Spleen (tissue), 11 donors: ENCODE measurements around the gene ME2. TPM values are rescaled to one million over a fixed set of nuclear protein-coding genes. Genes with fewer than 3 reads are reported as not detected.
A peak's percentile ranks its signal among the peaks of the same experiment; 100 is the strongest.

Experiments
- DNase-seq: peaks from one replicate; pipeline ENCODE4 v3.0.0-alpha.2; 2020
- H3K27ac ChIP-seq, 8 donors: fragments of 200-600 bp; sonication (generic) in 7 of 8; 1 replicate in 4 of 8; 2 replicates in 4 of 8; pipeline versions ENCODE4 v1.5.0 to v1.8.0; 2016 to 2021; ENCODE audit warnings: inconsistent platforms in 4 of 8, mild to moderate bottlenecking in 4 of 8, moderate library complexity in 1 of 8
- H3K27me3 ChIP-seq, 7 donors: fragments of 200-600 bp; sonication (generic) in 6 of 7; replicated peaks in 1 of 7; 1 replicate in 4 of 7; 2 replicates in 3 of 7; pipeline versions ENCODE4 v1.5.0 to v1.8.0; 2016 to 2021; ENCODE audit warnings: inconsistent platforms in 3 of 7, mild to moderate bottlenecking in 1 of 7
- H3K36me3 ChIP-seq, 6 donors: fragments of 200-600 bp; sonication (generic) in 5 of 6; 1 replicate in 4 of 6; 2 replicates in 2 of 6; pipeline versions ENCODE4 v1.5.0 to v1.8.0; 2016 to 2021; ENCODE audit warnings: inconsistent platforms in 2 of 6
- H3K4me1 ChIP-seq, 6 donors: fragments of 200-600 bp; sonication (generic) in 5 of 6; 1 replicate in 3 of 6; 2 replicates in 3 of 6; pipeline versions ENCODE4 v1.5.0 to v1.8.0; 2016 to 2021; ENCODE audit warnings: inconsistent platforms in 3 of 6
- H3K4me3 ChIP-seq, 8 donors: fragments of 200-600 bp; sonication (generic) in 7 of 8; 1 replicate in 4 of 8; 2 replicates in 4 of 8; pipeline versions ENCODE4 v1.5.0 to v1.8.0; 2016 to 2021; ENCODE audit warnings: inconsistent platforms in 4 of 8, mild to moderate bottlenecking in 4 of 8, moderate library complexity in 2 of 8
- H3K9me3 ChIP-seq, 8 donors: fragments of 200-600 bp; sonication (generic) in 7 of 8; 1 replicate in 4 of 8; 2 replicates in 4 of 8; pipeline versions ENCODE4 v1.5.0 to v1.8.0; 2016 to 2021; ENCODE audit warnings: inconsistent platforms in 4 of 8
- POLR2A ChIP-seq, 3 donors: fragments of 450-650 bp; IDR thresholded peaks; one replicate each; pipeline ENCODE4 v1.5.1; 2017; ENCODE audit warnings: antibody characterized with exemption in 3 of 3, mild to moderate bottlenecking in 1 of 3
- POLR2AphosphoS5 ChIP-seq, 3 donors: sonication (generic); formaldehyde crosslinking; IDR thresholded peaks; one replicate each; pipeline ENCODE4 v1.5.1; 2017; ENCODE audit warnings: antibody characterized with exemption in 3 of 3
- WGBS, 5 donors: extraction: QIAGEN DNeasy Blood & Tissue Kit in 3 of 5; methylation state at CpG; one replicate each; pipeline versions ENCODE4 v1.1.5 to v1.1.7; 2013 to 2018; 5-methylcytosine and 5-hydroxymethylcytosine counted together
- intact Hi-C: fragments of 100-400 bp; cut with DNase I; formaldehyde crosslinking; loops from one replicate; pipeline ENCODE4 v1.15.0; 2023; ENCODE audit warnings: low total_unique reads
- polyA plus RNA-seq, 3 donors: library from polyadenylated mRNA; stranded (reverse); fragments of 200-250 nt; gene quantifications; one replicate each; pipeline ENCODE4 v1.2.1, GENCODE V29; 2013
- total RNA-seq, 7 donors: library from RNA; depleted of rRNA in 3 of 7; stranded (reverse); fragments of >200 nt in 3 of 7; fragmentation: NEBNext Ultra II Directional in 4 of 7; extraction: Animal tissue kit (Norgen Biotek cat#: 25700) in 4 of 7; gene quantifications; one replicate each; pipeline versions ENCODE4 v1.1.0 to v1.2.1, GENCODE V29; 2016 to 2021
- TF ChIP-seq, protein P1 (sequence below), 11 experiments: fragments of 200-600 bp in 7 of 11; fragments of 450-650 bp in 4 of 11; sonication (generic) in 4 of 11; IDR thresholded peaks in 8 of 11; conservative IDR thresholded peaks in 3 of 11; 1 replicate in 7 of 11; 2 replicates in 4 of 11; pipeline versions ENCODE4 v1.4.0 to v1.8.0; 2016 to 2021; ENCODE audit warnings: antibody characterized with exemption in 11 of 11, inconsistent platforms in 4 of 11, mild to moderate bottlenecking in 1 of 11
- donor health status: healthy with polysubstance abuse.
- donor health status: DM: no; HTN: no; CAD: no; lungs with moderate emphysema.
- donor health status: DM: no; HTN: no; CAD: no.
- donor health status: Bipolar disorder and iron deficiency.
- donor health status: healthy.
- donor health status: DM: no; HTN: no; CAD: no.
- donor health status: DM: yes; HTN: yes; CAD: no.

Gene ME2
- total and polyA plus RNA-seq, 10 donors, result 25.9 to 179 (median 95.6) TPM

DNA sequence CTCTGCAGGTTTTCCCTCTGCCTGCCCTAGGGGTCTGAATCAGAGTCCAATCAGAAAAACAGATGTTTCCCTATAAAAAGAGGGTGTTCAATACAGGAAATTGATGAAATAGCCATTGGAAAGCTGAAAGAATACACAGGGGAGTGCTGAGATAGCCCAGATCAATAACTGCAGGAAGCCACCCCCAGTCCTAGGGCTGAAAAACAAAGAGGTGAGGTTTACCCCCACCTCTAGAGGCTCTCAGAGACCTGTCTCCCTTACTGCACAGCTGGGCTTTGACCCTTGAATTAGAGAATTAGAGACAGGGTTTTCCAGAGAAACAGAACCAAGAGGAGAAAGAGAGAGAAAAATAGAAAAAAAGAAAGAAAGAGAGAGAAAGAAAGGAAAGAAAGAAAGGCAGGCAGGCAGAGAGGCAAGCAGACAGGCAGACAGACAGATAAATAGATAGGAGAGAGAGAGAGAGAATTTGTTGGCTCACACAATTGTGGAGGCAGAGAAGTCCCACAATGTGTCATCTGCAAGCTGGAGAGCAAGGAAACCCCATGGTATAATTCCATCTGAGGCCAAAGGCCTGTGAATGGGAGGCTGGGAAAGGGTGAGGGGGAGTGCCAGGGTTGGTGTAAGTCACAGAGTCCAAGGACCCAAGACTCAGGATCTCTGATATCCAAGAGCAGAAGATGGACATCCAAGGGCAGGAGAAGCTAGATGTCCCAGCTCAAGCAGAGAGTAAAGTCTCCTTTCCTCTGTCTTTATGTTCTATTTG is 18.9 kb upstream of the ME2 start:
- Histone ChIP-seq H3K27ac (no peak overlapping the region), H3K36me3 (no peaks in the 10 kb centered on the region), H3K9me3 (no peaks in the 10 kb centered on the region), H3K27me3 (no peaks in the 10 kb centered on the region), H3K4me3 (no peak overlapping the region), H3K4me1 (peaks cover 0 to 48% (median 12%) of the 10 kb centered on the region in 6 donors)
- intact Hi-C loops, result no loop called here
- TF ChIP-seq POLR2AphosphoS5 (IDR thresholded peaks at IDR 0.05) (no peak), POLR2A (IDR thresholded peaks at IDR 0.05) (no peak)
- TF ChIP-seq, protein P1, sequence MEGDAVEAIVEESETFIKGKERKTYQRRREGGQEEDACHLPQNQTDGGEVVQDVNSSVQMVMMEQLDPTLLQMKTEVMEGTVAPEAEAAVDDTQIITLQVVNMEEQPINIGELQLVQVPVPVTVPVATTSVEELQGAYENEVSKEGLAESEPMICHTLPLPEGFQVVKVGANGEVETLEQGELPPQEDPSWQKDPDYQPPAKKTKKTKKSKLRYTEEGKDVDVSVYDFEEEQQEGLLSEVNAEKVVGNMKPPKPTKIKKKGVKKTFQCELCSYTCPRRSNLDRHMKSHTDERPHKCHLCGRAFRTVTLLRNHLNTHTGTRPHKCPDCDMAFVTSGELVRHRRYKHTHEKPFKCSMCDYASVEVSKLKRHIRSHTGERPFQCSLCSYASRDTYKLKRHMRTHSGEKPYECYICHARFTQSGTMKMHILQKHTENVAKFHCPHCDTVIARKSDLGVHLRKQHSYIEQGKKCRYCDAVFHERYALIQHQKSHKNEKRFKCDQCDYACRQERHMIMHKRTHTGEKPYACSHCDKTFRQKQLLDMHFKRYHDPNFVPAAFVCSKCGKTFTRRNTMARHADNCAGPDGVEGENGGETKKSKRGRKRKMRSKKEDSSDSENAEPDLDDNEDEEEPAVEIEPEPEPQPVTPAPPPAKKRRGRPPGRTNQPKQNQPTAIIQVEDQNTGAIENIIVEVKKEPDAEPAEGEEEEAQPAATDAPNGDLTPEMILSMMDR (IDR thresholded peaks at IDR 0.05 in 8 of 11, conservative IDR thresholded peaks at IDR 0.05 in 3 of 11), result no peak
- DNase-seq, result no peak

DNA sequence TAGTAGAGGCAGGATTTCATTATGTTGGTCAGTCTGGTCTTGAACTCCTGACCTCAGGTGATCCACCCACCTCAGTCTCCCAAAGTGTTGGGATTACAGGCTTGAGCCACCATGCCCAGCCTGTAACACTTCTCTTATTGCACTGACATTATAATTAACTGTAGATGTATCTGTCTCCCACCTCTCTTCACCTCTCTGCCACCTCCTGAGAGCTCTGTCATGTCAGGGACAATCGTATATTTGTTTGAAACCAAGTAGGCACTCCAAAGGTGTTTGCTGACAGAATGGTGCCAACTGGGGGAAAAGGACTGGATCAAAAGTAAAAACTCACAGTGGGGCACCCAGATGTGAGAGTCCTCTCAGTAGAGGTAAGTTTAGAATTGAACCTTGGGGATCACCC is 17.3 kb upstream of the ME2 start:
- intact Hi-C loops, result no loop called here
- Histone ChIP-seq H3K36me3 (no peaks in the 10 kb centered on the region), H3K9me3 (no peaks in the 10 kb centered on the region), H3K27me3 (no peaks in the 10 kb centered on the region), H3K4me3 (no peak overlapping the region), H3K4me1 (peaks cover 0 to 41% (median 12%) of the 10 kb centered on the region in 6 donors), H3K27ac (peak overlapping the region in 6 of 8 donors; percentile 42 to 81 (median 54))
- no peak for DNase-seq
- no peak for TF ChIP-seq POLR2AphosphoS5 (IDR thresholded peaks at IDR 0.05)
- TF ChIP-seq, protein P1 (IDR thresholded peaks at IDR 0.05 in 8 of 11, conservative IDR thresholded peaks at IDR 0.05 in 3 of 11), result no peak
- TF ChIP-seq POLR2A (IDR thresholded peaks at IDR 0.05), result no peak
- 88 to 97% (median 91%) methylated on average over 1 of the region's 1 CpG for WGBS, 5 donors

DNA sequence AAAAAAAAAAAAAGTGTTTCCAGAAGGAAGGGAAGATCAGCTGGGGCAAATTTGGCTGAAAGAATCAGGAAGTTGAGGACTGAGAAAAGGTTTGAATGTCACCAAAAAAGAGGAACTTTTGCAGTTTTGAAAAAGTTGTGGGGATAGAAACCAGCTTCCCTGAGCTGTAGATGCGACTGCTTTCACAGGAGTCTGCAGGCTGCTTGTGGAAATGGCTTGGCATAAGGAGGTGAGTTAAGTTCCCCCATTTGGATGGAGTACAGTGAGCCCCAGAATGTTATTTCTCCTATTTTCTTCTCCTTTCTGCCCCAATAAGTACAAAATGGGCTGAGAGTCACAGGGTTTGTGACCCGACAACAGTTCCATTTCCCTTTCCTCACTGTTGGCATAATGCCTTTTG is 16.5 kb upstream of the ME2 start:
- H3K27me3 ChIP-seq, result no peaks in the 10 kb centered on the region
- no peaks in the 10 kb centered on the region for H3K9me3 ChIP-seq
- no peaks in the 10 kb centered on the region for H3K36me3 ChIP-seq
- TF ChIP-seq POLR2AphosphoS5 (IDR thresholded peaks at IDR 0.05) (no peak), POLR2A (IDR thresholded peaks at IDR 0.05) (no peak)
- TF ChIP-seq, protein P1 (IDR thresholded peaks at IDR 0.05 in 8 of 11, conservative IDR thresholded peaks at IDR 0.05 in 3 of 11), result no peak
- DNase-seq, result no peak
- peak overlapping the region in 7 of 8 donors; percentile 42 to 81 (median 61) for H3K27ac ChIP-seq
- intact Hi-C loops, result no loop called here
- H3K4me1 ChIP-seq, result peaks cover 0 to 46% (median 12%) of the 10 kb centered on the region in 6 donors
- WGBS, 5 donors, result 25 to 46% (median 30%) methylated on average over 2 of the region's 2 CpGs
- no peak overlapping the region for H3K4me3 ChIP-seq

DNA sequence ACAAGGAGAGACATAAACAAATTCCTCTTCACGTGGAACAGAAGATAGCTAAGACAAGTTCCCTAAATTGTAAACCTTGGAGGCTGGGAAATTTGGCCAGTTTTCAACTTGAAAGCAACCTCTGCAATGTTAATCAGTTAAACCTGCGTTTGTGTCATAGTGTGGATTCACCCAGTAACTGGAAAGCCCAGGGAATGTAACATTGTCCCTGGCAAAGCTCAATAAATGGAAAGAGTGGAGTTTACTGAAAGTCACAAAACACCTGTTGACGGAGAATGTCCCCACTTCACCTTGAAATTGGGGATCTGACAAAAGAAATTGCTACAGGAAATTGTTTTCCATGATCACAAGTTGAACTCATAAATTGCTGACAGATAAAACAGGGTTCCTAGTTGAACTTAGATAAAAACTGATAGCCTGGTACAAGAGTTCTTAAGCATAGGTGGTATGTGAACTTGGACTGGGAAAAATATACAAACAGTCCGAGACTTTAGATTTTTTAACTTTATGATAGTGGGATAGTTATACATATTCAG is 15.0 kb upstream of the ME2 start:
- Histone ChIP-seq H3K4me1 (peaks cover 0 to 39% (median 12%) of the 10 kb centered on the region in 6 donors), H3K36me3 (no peaks in the 10 kb centered on the region), H3K27ac (no peak overlapping the region), H3K4me3 (no peak overlapping the region), H3K27me3 (no peaks in the 10 kb centered on the region), H3K9me3 (no peaks in the 10 kb centered on the region)
- DNase-seq, result no peak
- TF ChIP-seq, protein P1 (IDR thresholded peaks at IDR 0.05 in 8 of 11, conservative IDR thresholded peaks at IDR 0.05 in 3 of 11), result no peak
- TF ChIP-seq POLR2A (IDR thresholded peaks at IDR 0.05), result no peak
- no peak for TF ChIP-seq POLR2AphosphoS5 (IDR thresholded peaks at IDR 0.05)
- intact Hi-C loops, result no loop called here
- 55 to 68% (median 61%) methylated on average over 4 of the region's 4 CpGs for WGBS, 5 donors
